GM19438 (cell line): ENCODE results near the gene SFXN3.

ENCODE experiments used
- ATAC-seq: cut with Tn5 transposase; IDR thresholded peaks from one replicate; pipeline ENCODE4 v1.9.1; 2021; ENCODE audit warnings: low read depth; ENCODE audit not compliant: unreplicated experiment

SFXN3 gene

GRCh38 chr10:101071267-101071884, 40.3 kb downstream of the SFXN3 start:
- no peak for ATAC-seq

DNA sequence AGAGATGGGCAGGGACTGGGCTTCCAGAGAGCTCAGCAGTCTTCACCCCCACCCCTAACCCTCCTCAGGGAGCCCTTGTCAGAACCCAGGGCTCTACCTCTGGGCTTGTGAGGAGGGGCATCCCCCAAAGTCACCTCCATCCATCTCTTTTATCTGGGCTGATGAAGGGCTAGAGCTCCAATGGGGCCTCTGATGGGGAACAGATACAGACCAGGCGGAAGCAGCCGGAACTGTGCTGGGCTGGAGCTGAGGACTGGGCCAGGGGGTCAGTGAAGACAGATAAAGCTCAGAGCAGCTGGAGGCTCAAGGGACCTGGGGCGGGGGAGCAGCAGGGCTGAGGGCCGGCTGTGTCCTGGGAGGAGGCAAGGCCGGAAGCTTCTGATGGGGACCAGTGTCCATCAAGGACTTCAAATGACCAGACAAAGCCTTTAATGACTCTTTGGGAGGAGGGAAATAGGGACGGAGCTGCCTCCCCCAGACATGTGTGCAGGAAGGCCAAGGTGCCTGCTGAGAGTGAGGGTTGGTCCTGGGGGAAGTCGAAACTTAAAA, 40.9 kb downstream of the SFXN3 start:
- no peak for ATAC-seq

DNA sequence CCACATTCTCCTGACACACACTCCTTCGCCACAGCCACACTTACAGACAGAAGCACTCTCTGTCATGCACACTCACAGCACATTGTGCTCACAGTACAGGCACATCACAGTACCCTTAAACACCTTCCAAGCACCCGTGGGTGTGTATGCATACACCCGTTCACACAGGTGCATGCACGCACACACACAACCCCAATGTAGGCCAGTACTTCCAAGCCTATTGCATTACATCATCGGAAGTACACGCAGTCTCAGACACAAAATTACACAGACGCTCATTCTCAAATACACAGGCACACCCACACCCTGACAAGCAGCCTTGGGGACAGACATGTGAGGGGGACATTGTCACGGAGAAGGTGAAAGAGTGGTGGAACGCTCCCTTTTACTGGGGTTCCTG, 41.9 kb downstream of the SFXN3 start:
- ATAC-seq: no peak

GRCh38 chr10:101073631-101074030, 42.6 kb downstream of the SFXN3 start:
- ATAC-seq: no peak

DNA sequence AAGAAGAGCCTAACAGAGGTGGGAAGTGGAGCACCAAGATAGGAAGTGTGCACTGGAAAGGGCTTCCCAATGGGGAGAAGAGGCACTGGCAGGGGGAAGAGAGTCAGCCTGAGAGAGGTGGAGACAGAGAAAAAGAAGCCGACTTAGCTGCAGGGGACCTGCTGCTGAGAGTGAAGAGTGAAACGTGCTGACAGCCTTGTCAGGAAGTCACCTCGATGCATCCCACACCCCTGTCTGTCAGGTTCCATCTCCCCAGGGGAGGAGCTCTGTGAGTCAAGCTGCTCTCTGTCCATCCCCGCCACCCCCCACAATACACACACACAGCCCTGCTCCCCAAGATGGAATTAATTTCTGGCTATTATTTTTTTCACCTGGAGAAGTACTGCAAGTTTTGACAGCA, 44.7 kb downstream of the SFXN3 start:
- ATAC-seq: no peak

- no peak for ATAC-seq
Measured at GRCh38 chr10:101076630-101077029, 45.6 kb downstream of the SFXN3 start.

- ATAC-seq: no peak
Measured at GRCh38 chr10:101079874-101080273, 48.8 kb downstream of the SFXN3 start.

DNA sequence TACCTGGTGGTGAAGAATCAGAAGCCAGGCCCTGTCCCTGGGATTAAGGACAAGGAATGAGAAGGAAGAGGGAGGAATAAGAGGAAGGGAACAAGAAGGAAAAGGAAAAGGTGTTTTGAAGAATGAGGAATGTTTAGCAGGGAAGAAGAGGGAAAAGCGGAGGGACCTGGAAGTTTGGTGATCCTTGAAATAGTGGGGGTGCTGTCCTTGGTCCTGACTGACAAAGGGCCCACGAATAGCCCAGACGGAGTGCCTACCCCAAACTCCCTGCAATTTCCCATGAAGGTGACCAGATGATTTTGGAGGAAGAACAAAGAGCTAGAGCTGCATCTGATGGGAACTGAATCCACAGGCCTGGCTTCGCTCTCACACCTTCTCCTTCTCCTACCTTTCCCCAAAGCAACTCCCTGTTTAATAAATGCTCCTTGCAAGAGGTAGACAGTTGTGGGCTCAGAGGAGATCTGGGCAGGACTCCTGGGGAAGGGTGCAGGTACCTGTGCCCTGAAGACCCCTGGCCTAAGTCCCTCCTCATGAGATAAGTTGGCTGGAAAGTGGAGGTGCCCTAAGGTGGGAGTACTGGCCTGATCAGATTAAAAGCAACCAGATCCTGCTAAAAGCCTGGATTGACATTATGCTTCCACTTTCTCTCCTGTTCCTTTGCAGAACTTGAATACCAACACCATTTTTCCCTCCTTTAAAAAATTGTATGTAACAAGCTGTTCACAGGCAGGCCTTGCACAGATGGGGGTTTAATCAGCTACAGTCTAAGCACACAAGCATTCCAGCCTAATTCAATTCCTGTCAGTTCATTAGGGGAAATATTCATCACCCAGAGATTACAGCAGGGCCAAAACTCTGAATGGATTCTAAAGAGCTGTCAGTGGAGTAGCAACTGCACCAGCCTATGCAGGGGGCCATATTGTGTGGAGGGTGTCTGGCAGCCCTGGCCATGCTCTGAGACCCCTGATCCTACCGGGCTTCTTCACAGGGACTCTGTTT, 50.2 kb downstream of the SFXN3 start:
- no peak for ATAC-seq

DNA sequence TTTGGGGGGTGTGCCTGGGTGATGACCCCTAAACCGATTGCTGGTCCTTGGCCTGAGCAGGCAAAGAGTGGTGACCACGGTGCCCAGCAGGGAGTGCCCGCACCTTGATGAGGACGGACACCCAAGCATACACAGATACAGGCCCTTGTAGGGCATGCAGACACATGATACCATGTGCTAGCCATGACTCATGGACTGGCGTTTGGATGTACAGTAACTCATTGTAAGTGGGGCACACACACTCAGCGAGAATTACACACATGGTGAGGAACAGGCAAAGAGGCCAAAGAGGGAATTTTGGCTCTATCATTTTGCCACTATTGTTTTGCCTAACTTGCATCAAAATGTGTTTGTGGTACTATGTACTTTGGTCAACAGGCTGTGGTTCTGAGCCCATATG, 54.8 kb downstream of the SFXN3 start:
- ATAC-seq: no peak

DNA sequence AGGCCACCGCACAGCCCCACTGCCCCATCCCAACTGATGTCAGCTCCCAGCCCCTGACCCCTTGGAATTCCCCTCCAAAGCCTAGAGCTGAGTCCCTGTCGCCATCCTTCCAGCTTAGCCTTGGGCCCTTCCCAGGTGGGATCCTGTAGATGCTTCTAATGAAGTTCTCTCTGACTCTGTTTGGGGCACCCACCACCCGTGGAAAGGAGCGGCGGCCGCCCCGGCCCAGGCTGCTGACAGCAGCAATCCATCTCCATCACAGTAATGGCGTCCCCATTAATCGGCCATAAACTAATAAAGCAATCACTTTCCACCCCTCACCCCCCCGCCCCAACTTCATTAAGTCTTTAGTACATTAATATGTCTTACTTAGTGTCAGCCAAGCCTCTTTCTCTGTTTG, 56.3 kb downstream of the SFXN3 start:
- no peak for ATAC-seq

- no peak for ATAC-seq
Measured at GRCh38 chr10:101087965-101088364, 56.9 kb downstream of the SFXN3 start.

DNA sequence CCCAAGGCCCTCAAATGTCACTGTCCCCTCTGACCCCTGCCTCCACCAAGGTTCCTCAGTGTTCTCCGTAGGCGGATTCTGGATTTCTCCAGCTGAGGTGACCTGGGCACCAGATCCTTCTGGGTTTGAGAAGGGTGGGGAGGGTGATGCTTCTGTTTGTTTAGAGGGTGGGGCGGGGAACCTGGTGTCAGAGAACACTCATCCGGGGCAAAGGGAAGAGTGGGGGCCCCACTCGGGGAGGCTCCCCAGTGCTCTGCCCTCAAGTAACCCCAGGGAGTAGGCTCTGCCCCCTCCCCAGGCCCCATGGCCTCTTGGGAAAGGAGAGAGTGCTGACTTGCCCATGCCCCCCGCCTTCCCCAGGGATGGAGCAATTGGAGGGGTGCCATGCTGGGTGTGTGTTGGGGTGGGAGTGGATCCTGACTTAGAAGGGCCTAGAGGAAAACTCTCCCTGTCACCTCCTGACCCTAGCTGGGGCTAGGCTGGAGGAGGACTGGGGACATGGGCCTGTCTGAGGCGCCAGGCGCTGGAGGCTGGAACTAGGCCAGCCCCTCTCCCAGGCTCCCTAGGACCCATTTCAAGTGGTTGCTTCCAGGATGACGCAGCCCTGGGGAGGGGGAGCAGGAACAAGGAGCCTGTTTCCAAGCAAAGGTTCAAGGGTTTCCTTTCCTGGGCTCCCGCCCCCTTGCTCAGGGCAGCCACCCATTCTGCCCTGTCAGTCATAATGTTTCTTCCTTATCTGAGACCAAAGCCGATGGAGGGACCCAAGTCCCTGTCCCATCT, 58.7 kb downstream of the SFXN3 start:
- ATAC-seq: no peak

DNA sequence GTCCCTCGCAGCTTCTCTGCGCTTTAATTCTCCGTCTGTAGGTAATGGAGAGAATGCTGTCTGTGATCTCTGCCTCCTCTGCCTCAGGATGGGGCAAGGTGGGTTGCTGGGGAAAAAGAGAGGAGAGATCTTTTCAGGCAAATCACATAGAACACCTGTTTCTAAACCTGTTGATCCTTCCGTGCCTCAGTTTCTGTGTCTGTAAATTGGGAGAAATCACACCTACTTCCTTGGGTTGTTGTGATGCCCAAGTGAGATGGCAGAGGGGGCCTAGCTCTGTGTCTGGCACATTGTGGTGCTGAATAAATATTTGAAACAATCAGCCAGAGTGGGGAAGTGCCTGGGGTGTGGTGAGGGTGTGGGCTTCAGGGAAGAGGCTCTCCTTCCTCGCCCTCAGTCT, 59.6 kb downstream of the SFXN3 start:
- no peak for ATAC-seq
